Lower leg skin (tissue), 4 donors: ENCODE measurements around the gene SLC45A2. TPM values are rescaled to one million over a fixed set of nuclear protein-coding genes. Genes with fewer than 3 reads are reported as not detected.

Experiments
- DNase-seq, 2 donors: peaks; one replicate each; pipeline ENCODE4 v3.0.0-alpha.2; 2019; ENCODE audit warnings: low spot score in 2 of 2
- H3K4me3 ChIP-seq: fragments of 200-600 bp; sonication (generic); 2 replicates; pipeline ENCODE4 v1.5.1; 2017; ENCODE audit warnings: mild to moderate bottlenecking, low read depth; ENCODE audit not compliant: poor library complexity, severe bottlenecking
- CTCF ChIP-seq, 3 donors: fragments of 450-650 bp; IDR thresholded peaks; one replicate each; pipeline ENCODE4 v1.5.1; 2016; ENCODE audit warnings: antibody characterized with exemption in 3 of 3, mild to moderate bottlenecking in 3 of 3, moderate library complexity in 2 of 3
- POLR2A ChIP-seq, 2 donors: fragments of 450-650 bp; IDR thresholded peaks; one replicate each; pipeline ENCODE4 v1.6.1; 2016 to 2017; ENCODE audit warnings: antibody characterized with exemption in 2 of 2, mild to moderate bottlenecking in 1 of 2, moderate library complexity in 1 of 2
- WGBS, 2 donors: methylation state at CpG; one replicate each; pipeline ENCODE4 v1.1.5; 2018; 5-methylcytosine and 5-hydroxymethylcytosine counted together
- intact Hi-C: fragments of 100-400 bp; cut with DNase I; formaldehyde crosslinking; loops from one replicate; pipeline ENCODE4 v1.15.0; 2023; ENCODE audit warnings: low total_unique reads
- total RNA-seq, 4 donors: library from RNA; depleted of rRNA; stranded (reverse); fragments of >200 nt; gene quantifications; one replicate each; pipeline ENCODE4 v1.1.0, GENCODE V29; 2016

Gene SLC45A2
- total RNA-seq, 4 donors from 2014 or later = 0.80 to 2.1 (median 1.3) TPM

DNA sequence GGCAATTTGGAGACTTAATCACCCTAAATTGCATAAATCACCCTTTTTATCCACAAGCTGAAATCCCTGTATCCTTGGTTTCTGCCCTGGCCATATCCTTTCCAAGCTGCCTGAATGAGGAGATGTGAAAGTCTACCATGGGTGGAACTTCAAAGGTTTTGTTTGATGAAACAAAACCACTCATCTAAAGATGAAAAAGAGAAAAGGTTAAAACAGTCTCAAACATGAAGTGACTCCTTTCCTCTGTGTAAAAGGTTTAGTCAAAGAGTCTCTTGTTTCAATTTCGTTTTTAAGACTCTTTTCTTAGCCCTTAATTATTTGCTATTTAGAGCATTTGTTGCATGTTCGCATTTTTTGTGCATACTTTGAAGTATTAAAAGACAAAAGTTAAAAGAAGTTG is 11.2 kb downstream of the SLC45A2 start:
- DNase-seq = no peak
- TF ChIP-seq CTCF (IDR thresholded peaks at IDR 0.05) = no peak
- no peak for TF ChIP-seq POLR2A (IDR thresholded peaks at IDR 0.05)
- no peak overlapping the region for H3K4me3 ChIP-seq
- WGBS, 2 donors = 66 to 75% methylated on average over 2 of the region's 2 CpGs
- intact Hi-C loops = no loop called here

DNA sequence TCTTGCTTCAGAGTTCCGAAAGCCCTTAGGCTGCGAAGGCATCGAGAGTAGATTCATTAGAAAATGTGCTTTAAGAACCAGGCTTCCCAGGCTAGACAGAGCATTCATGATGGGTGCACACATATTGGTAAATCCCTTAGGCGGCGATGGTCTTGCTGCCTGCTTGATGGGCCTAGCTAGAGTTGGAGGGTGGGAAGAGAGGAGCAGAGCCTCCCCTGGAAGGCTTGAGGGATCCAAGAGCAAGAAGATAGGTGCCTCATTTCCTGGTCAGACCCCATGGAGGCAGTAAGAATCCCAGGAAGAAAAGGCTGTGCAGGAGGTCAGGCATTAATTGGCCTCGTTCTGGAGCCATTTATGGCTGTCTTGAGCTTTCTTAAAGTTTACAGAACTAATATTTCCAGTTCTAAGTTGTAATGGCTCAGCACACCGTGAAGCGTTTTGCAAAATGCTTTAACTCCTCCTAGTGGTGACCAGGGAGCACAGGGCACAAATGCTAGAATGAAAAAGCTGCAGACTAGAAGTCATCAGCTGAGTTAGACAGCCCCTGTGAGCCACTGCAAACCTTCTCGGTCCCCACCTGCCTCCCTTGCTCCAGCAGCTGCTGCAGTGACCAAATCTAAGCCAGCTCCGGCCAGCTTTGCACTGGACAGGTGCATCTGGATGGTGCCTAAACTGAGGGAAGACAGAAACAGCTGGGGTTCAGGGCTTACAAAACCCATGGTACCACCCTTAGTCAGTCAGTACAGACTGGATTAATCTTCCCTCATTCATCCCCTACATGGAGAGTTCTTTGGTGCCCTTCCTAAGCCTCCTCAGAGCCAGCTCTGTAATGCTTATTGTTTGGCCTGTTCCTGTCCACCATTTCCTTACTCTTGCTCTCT is 14.7 kb downstream of the SLC45A2 start:
- intact Hi-C loops = no loop called here
- no peak overlapping the region for H3K4me3 ChIP-seq
- no peak for TF ChIP-seq POLR2A (IDR thresholded peaks at IDR 0.05)
- TF ChIP-seq CTCF (IDR thresholded peaks at IDR 0.05) = no peak
- WGBS, 2 donors = 53 to 58% methylated on average over 10 of the region's 10 CpGs
- DNase-seq = no peak

DNA sequence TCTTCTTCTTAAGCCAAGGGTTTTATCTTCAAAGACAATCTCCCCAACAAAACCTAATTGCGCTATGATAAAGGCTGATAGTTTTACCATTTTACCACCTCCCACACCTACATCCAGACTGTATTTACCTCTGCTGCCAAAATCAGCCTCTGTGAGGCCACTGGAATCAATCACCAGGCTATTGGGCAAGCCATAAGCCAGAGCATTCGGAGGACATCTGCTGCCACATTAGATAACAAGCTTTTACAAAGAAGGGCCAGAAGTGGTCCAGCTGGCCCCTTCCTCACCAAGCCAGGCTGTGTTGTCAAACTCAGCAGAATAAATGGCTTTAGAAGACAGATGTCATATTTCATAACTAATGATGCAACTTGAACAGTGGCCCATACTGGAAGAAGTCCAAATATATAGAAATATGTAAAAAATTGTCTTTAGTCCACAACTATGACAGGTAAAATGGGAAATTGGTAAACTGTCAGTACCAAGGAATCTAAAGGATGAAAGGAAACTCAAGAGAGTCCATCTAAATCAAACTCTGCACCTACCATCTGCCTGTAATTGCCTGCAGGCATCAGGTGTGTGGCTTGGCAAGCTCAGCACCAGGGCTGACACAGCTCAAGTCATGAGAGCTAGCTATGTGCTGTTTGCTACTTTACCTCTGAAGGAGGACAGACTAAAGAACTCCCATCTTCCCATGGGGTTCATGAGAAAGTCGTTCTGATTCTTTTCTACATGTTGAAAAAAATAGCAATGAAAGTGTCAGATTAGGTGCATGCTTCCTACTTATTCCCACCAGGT is 16.1 kb downstream of the SLC45A2 start:
- no peak overlapping the region for H3K4me3 ChIP-seq
- intact Hi-C loops = no loop called here
- TF ChIP-seq POLR2A (IDR thresholded peaks at IDR 0.05) (no peak), CTCF (IDR thresholded peaks at IDR 0.05) (no peak)
- DNase-seq = no peak
- WGBS, 2 donors = 42 to 52% methylated on average over 3 of the region's 3 CpGs

GRCh38 chr5:33966805-33967204 is 17.7 kb downstream of the SLC45A2 start:
- TF ChIP-seq CTCF (IDR thresholded peaks at IDR 0.05) = no peak
- TF ChIP-seq POLR2A (IDR thresholded peaks at IDR 0.05) = no peak
- 20 to 40% methylated on average over 2 of the region's 2 CpGs for WGBS, 2 donors
- no peak overlapping the region for H3K4me3 ChIP-seq
- intact Hi-C loops = no loop called here
- no peak for DNase-seq

DNA sequence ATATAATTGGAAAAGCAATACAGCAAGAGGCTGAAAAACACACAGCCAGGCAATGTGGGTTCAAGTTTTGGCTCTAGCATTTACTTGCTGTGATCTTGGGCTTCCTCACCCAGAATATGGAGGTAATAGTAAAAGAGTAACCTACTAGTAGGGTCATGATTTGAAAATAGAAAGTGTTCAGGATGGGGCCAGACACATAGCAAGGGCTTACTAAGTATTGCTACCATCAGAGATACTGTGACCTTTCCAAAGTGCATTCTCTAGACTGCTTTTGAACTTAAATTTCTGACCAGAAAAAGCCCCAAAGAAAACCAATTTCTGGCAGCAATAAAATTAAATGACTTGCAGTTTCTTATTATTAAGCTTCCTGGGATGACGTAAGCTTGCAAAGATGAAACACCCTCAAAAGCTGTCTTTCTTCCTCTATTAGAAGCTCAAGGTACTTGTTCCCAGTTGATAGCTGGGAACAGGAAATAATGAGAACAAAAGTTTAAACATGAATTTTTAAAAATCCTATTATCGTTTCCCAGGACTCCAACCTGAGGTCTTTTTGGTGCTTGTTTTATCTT is 20.3 kb downstream of the SLC45A2 start:
- no peak for DNase-seq
- H3K4me3 ChIP-seq = no peak overlapping the region
- intact Hi-C loops = no loop called here
- TF ChIP-seq CTCF (IDR thresholded peaks at IDR 0.05) = no peak
- TF ChIP-seq POLR2A (IDR thresholded peaks at IDR 0.05) = no peak
- 72 to 77% methylated on average over 2 of the region's 2 CpGs for WGBS, 2 donors
